Measurements from ENCODE around the gene CHCHD3.

The CHCHD3 gene

DNA sequence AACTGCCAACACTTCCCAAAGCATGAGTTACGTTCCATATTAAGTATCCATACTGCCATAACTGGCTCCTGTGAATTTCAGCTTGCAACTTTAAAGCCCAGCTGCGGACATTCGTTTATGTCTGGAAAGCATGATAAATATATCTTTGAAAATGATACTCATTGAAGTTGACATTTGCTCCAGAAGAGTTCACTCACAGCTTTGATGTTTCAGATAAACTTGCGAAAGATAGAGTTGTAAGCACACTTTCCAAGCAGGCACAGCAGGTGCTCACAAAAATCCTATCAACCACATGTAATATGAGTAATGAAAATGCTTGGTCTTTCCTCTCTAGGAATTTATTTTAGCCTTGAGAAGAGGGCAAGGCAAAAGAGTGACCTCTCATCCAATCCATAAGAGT lies 4.5 kb downstream of the CHCHD3 start:
- DNase-seq = no peak

- no peak for DNase-seq
Measured at GRCh38 chr7:133076142-133076541, 5.7 kb downstream of the CHCHD3 start.

- DNase-seq = no peak
Measured at GRCh38 chr7:133071506-133071905, 10.4 kb downstream of the CHCHD3 start.

GRCh38 chr7:133070562-133070961 lies 11.3 kb downstream of the CHCHD3 start:
- no peak for DNase-seq

- no peak for DNase-seq
Measured at GRCh38 chr7:133065301-133065700, 16.6 kb downstream of the CHCHD3 start.

DNA sequence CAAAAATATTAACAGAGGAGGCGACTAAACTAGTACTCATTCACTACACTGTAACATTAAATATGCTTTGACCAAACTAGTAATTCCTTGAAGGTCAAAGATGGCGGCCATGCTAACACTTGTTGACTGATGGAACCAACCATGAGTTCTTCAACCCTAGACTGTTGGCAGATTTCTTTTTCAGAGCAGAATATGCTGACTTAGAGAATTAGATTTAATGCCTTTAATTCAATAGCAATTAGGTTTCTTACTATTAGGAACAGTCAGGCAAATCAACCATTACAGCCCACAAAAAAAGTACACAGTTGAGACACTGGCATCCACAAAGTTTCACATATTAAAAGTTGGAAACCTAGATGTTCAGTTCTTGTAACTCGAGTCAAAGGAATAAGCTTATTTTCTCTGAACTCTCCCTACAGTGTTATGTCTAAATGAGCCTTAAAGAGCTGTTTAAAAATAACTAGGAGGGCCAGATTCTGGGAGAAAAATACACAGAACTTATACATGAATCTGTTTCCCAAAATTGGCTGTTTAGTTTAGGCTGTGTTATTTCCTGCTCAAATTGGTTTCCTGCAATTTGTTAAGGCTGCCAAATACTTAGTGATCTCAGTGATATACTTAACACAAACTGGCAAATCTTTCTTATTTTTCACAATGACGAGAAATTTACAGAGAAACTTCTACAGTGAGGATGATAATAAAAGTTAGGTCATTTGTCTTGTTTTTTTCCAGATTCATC lies 17.6 kb downstream of the CHCHD3 start:
- DNase-seq = no peak

- DNase-seq = no peak
Measured at GRCh38 chr7:133061792-133062191, 20.1 kb downstream of the CHCHD3 start.

DNA sequence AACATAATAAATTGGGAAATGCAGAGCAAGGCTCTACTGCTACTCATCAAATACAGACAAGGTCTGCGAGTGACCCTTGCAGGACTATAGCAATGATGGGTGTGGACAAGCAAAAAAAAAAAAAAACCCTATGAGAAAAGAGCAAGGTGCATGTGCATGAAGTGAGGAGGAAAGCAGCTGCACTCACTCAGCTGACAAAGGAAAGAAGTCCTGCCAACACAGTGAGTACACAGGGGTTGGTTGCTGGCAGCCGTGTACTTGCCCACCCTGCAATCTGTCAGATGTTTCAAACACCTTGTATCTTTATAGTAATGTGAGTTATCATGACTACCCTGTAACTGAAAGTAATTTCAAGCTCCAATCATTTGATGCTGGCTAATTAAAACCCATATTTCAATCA lies 20.5 kb downstream of the CHCHD3 start:
- DNase-seq = no peak

DNA sequence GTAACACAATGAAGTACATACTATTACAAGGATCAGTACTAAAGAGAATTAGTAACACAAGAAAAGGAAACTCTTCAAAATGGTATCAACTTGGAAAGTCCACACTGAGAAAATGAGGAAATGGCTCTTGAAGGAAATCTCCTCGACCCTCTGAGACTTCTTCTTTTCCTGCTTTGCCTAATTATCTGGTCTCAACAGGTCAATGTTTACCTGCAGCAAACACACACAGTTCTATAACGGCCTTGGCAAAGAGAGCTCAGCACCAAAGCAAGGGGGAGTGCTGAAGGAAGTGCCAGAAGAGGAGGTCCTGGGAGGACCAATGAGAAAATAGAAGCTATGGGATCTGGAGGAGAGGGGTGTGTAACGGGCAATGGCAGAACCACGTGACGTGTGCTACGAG lies 21.9 kb downstream of the CHCHD3 start:
- DNase-seq = no peak

GRCh38 chr7:133059263-133059662 lies 22.6 kb downstream of the CHCHD3 start:
- DNase-seq = no peak

GRCh38 chr7:133056370-133057238 lies 25.3 kb downstream of the CHCHD3 start:
- DNase-seq = no peak

DNA sequence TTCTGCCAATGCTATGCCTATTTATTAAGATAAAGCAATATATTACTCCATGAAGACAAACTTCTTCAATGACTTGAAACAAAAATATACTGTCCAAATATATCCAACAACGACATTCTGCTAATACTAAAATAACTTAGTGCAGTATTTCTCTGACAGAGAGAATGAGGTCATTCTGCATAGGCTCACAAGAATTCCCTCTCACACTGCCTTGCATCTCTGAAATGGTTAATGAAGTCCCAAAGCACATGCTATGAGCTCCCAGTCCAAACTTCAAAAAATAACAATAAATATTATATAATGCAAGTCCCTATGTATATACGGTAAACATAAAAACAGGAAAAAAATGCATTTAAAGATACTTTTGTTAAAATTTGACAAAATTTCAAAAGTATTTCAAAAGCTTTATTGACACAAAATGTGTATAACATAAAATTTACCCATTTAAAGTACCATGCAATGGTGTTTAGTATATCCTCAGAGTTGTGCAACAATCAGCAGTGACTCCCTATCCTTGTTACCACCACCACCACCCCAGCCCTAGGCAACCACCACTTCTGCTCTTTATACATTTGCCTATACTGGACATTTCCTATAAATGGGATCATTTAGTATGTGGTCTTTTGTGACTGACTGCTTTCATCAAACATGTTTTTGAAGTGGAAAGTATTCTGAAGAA lies 27.6 kb downstream of the CHCHD3 start:
- no peak for DNase-seq

DNA sequence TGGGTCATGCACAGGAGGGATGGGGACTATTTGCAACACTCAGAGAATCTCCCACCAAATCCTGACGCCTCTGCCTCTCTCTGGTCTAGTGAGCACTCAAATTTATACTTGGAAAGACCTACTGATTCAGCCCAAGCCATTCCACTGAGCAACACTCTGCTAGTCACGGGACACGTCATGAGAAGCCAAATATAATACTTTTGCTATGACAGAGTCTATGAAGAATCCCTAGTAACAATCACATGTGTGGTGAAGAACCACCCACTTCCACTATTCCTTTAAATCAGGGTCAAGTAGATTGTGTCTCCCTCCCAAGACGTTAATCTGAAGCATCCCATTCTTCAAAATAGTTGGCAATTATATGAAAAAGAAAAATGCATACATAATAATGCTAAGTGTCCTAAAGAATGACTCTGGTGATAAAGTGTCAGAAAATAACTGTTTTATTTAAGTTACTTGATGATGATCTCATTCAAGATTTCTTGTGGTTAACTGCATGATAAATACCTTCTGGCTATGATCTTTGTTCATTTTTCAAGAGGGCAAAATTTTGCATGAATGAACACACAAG lies 28.5 kb downstream of the CHCHD3 start:
- DNase-seq = no peak

- no peak for DNase-seq
Measured at GRCh38 chr7:133052826-133053225, 29.1 kb downstream of the CHCHD3 start.

DNA sequence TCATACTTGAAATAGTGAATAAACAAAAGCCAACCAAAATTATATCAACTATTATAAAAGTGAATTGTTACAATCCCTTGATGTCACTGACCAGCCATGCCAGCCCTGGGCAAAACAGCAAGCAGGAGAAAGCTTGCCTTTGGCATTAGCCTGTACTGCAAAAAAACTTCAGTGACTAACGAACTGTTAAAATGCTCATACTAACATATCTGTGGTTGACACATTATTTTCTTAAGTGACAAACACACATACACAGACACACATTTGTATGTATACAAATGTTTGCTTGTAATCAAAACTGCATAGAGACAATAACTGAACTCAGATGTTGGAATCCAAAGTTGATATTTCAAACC lies 29.5 kb downstream of the CHCHD3 start:
- DNase-seq = no peak

DNA sequence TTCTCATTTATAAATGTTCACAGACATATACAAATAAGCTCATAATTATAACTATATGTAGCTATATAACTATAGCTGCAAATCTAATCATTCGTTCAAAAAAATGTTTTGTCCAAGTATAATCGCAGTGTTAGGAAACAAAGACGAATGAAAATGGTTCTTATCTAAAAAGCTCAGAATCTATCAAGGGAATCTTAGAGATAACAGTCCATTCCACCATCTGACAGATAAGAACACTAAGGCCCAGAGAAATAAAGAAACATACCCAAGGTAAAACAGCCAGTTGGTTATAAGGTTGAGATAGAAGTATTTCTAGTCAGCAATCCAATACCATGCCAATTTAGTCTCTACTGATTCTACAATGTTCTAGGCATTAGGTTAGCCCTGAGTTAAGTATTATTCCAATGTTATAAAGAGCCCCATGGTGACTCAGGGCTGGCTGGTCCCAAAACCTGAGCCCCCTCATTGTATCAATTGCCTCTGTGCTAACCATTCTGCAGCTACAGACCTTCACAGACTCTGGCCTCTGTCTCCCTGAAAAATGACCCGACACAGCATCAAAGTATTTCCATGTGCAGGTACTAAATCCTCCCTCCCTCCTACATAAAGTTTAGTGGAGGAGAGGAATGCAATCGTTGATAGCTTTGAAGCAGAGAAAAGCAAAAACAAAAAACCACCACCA lies 30.0 kb downstream of the CHCHD3 start:
- DNase-seq = no peak

- no peak for DNase-seq
Measured at GRCh38 chr7:133051066-133051465, 30.8 kb downstream of the CHCHD3 start.

DNA sequence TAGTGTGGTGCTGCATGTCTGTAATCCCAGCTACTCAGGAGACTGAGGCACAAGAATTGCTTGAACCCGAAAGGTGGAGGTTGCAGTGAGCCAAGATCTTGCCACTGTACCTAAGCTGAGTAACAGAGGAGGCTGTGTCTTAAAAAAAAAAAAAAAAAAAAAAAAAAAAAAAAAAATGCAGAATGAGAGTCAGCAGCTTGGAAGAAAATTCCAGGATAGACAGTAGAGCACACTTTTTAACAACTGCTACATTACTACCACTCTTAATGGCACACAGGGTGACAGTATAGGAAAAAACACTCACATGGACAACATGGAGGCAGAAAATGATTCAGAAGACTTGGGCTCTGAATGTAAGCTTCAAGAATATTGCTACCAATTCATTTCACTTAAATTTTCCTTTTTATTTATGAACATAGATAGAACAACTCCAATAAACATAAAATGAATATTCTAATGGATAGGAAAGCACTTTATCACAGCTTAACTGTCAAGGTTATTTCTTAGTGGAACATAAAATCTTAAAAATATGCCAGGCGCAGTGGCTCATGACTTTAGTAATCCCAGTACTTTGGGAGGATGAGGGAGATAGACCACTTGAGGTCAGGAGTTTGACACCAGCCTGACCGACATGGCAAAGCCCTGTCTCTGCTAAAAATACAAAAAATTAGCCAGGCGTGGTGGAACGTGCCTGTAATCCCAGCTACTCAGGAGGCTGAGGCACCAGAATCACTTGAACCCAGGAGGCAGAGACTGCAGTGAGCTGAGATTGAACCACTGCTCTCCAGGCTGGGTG lies 31.5 kb downstream of the CHCHD3 start:
- no peak for DNase-seq

GRCh38 chr7:133048589-133048988 lies 33.3 kb downstream of the CHCHD3 start:
- no peak for DNase-seq

- DNase-seq = no peak
Measured at GRCh38 chr7:133047321-133047720, 34.6 kb downstream of the CHCHD3 start.

DNA sequence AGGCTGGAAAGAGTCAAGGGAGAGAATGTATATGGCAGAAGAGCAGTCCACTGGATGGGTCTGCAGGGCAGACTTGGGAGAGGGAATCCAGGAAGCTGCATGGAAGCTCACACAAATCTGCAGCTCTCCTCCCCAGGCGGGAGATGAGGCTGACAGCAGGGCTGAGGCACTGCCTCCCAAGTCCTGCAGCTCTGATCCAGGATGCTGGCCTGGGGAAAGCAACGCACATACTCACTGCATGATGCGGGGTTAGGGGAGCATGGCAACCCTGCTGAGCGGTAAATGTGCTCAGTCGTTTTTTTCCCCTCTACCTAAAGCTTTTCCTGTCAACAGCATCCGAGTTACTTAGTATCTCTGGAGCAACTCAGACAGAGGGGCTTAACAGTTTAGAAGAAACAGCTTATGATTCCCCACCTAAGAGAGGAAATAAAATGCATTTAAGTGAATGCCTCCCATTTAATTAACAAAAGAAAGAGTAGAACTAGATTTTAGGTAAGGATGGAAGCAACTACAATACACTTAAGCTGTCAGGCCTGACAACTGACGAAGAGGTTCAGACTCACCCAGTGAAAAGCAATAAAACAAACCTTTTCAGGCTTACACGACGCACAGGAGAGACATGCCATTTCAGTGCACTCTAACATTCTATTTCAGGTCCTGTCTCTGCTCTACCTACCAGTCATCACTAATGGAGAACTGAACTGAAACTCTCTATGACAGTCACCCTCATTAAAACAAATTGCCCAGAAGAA lies 37.0 kb downstream of the CHCHD3 start:
- DNase-seq = no peak

Data from GOT3 (cell line).